NCI-H1436 (cell line): ENCODE measurements around the gene AKAP8.
"Not testable (repeated sequence)": the region's sequence is repeated elsewhere in the genome, so short reads cannot be mapped to it uniquely, and the experiment has no call there.

Experiments used
- DNase-seq: peaks from one replicate; lab custom pipeline; 2025; lab: John Stamatoyannopoulos, UW

AKAP8 gene

DNA sequence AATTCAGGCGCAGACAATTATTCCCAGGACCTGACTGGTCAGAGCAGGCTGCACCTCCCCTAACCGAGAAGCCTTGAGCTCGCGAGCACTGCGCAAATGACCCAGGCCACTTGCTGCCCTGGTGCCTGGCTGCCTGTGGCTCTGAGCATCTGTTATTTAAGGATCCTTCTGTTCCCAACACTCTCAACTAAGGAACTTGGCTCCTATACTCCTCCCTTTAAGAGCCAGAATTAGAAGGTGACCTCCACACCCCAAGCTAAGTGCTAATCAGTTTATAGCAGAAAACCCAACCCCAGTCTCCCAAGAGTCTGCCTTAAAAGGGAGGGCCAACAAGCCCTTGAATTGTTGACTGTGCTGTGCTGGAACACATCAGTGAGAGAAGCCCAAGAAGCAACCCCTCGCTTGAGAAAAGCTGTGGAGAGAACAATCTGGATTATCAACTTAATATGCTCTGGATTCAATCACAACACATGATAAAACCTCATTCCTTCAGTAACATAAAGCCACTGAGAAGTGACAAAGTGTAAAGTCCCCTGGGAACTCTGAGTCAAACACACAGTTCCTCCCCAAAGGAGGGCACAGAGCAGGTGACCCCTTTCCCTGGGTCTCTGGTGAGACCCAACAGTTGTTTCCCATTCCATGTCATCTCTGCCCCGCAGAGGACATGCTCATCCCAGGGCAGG, 24.7 kb upstream of the AKAP8 start:
- DNase-seq, result no peak

DNA sequence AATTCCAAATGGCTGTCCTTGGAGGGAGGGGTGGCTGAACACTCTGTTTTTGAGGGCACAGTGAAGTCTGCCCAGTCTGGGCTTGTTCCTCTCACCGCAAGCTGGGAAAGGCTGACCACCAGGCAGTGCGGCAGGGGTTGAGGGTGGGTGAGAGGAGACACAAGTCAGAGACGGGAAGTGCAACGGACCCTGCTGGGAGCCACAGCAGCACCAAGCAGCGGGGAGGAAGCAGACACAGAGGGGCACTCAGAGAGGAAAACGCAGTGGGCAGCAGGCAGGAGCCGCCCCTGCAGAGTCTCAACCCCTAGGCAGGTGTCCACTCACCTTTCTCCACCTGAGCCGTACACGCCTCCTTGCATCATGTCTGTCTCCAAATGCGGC, 23.6 kb upstream of the AKAP8 start:
- no peak for DNase-seq

DNA sequence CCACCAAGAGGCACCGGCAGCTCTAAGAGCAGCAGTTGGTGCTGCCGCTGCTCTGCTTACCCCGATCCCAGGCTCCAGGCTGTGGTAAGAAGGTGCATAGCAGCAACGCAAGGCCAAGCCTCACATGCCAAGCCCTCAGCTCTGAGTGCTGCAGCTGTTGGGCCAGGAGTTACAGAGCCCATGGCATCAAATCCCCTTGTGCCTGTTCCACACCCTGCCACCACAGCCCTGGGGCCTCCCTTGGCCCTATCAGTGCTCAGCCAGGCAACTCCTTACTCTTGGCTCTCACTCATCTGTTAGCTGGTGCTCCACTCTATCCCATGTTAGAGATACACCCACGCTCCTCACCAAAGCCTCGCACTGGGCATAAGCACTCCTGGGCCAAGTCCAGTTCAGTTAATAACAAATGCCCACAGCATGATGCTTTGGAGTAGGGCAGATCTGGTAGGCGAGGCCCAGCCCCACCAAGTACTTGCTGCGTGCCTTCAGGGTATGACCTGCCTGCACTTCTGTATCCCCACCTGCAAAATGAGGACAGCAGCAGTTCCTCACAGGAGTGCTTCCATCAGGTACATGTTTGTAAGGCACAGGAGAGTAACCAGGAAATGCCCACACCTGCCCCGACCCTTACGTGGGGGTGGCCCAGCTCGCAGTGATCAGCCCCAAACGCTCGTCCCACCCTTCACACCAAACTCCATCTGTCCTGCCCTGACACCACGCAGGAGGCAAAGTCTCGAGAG, 23.0 kb upstream of the AKAP8 start:
- no peak for DNase-seq

DNA sequence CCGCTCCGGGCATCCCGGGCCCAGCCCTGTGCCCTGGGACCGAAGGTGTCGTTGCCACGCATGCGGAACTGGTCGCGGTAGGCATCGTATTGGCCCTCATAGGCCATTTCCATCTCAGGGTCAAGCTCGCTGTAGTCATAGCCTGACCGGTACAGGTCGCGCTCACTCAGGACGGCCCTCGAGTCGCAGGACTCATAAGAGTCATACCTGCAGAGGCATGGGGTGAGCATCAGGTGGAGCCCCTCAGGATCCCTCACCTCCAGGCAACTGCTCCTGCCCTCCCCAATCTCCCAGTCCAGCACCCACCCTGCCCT, 21.8 kb upstream of the AKAP8 start:
- DNase-seq, result no peak

DNA sequence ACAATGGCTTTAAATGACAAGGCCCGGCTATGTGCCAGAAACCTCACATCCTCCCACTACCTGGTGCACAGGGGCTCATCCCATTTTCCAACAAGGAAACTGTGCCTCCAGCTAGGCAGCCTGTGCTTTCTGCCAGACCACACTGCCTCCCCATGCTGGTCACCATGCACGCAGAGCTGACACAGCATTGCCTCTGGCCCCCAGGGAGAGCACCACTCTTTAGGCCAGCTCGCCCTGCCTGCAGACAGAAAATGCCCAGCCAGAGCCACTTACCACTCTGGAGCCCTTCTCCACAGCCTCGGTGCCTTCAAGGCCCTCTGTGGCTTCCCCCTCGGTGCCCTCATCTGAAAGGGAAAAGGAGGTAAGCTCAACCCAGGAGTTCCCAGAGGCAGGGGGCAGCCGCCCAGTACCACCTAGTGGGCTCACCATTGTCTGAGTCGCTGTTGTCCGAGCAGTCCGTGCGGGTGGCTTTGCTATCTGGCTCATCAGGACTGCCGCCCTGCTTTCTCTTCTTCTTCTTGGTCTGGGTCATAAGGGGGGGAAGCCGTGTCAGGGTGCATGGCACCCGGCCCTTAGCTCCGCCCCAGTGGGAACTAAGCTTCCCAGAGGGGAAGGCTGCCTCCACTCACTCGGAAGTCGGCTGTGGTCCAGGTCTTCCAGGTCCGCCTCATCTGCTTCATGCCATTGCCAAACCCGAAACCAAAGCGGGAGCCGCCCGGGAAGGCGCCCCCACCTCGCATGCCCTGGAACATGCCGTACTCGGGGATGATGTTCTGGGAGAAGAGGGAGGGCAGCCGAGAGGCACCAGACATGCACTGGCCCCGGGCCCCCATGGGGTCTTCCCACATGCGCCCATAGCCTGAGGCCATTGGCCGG, 21.2 kb upstream of the AKAP8 start:
- DNase-seq, result no peak

DNA sequence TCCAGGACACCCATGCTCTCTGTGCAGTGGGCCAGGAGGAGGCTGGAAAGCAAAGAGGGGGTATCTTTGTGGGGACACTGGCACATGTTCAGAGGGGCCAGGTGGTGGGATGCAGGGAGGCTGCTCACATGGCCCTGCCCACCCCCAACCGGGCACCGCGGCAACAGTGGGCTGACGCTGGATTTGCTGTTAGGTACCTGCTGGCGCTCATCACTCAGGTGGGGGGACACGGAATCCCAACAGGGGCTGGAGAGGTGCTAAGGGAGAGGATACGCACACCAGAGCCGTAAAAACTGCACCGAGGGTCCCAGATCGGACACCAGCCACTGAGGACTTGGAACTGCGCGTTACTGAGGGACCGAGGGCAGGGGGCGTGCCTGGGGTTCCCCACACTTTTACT, 20.0 kb upstream of the AKAP8 start:
- DNase-seq, result no peak

DNA sequence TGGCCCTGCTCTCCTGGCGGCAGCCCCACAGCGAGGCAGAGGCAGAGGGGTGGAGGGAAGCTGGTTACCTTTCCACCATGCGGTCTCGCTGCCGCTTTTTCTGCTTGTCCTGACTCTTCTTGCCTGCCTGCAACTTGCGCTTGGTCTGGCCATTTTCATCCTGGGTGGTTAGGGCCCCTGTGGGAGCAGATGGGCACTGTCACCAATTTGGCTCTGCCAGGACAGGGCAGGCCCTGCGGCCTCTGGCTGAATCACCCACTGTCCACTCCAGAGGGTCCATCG, 19.6 kb upstream of the AKAP8 start:
- DNase-seq, result no peak

DNA sequence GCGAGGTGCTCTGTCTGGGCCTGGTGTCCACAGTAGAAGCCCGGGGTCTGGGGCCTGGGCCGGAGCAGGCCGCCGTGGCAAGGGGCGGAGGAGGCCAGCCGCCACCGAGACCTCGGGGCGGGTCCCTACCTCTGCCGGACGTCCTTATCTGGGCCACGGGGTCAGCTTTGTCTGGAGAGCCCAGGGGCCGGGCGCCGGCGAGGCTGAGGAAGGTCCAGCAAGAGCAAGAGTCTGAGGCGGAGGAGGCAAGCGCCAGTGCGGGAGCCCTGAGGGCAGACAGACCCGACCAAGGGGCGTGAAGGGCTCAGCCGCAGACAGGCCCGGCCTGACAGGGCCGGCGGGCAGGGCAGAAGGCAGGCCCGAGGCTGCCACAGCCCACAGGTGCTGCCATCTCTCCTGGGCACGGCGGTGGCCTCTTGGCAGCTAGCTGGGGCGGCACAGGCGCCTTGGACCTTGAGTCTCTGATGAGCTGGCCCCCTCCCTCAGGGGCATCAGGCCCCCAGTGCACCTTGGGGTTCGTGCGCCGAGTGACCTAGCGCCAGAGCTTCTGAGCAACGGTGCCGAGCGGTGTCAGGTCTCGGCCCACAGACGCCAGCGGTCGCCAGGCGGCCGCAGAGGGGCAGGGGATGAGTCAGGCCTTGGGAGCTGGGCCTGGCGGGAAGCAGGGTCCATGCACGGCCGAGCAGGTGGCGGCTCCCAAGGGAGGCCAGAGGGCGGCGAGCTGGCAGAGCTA, 19.1 kb upstream of the AKAP8 start:
- DNase-seq, result no peak

DNA sequence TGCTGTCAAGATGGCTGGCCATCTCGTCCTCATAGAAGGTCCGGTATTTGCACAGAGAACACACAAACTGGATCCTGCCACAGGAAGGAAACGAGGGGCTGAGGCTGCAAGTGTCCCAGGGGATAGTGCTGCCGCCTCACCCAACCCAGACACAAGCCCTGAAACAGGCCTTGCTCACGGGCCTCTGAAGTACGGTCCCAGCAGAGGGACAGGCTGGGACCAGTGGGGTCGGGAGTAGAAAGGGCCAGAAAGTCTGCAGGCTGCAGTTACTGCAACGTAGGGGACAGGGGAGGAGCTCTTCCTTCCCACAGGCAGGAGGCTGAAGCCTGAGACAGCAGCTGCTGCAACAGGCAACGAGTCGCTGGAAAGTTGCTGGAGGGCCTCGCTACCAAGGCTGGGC, 18.2 kb upstream of the AKAP8 start:
- DNase-seq, result no peak

DNA sequence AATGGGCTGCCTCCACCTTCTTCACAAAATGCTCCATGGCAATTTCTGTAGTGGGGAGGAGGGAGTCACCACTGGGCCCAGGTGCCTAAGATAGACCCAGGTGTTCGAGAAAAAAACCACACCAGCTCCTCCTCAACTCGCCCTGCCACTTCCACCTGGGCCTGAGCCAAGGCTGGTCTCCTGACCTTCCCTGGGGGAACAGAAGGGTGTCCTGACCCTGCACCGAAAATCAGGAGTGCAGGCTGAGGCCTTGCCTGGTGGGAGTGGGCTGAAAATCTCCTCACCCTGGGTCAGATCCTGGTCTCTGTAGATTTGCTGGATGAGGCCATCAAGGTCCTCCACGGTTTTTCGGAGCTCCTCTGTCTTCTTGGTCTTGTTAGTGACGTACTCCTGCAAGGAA, 17.6 kb upstream of the AKAP8 start:
- no peak for DNase-seq

DNA sequence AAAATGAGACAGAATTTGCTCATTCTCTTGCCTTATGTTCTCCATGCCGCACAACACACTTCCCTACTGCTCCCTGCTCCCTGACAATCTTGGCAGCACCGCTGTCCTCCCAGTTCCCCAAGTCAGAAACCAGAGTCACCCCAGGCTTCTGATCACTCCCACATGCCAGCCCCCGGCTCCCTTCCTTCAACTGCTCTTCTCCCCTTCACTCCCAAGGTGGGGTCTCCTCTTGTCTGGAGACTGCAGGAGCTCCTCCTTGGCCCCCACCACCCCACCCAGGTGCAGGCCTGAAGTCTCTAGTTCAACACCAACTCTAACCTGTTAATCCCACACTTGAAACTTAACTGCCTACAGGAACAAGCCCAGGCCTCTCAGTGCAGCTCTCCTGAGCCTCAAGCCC, 16.8 kb upstream of the AKAP8 start:
- no peak for DNase-seq

DNA sequence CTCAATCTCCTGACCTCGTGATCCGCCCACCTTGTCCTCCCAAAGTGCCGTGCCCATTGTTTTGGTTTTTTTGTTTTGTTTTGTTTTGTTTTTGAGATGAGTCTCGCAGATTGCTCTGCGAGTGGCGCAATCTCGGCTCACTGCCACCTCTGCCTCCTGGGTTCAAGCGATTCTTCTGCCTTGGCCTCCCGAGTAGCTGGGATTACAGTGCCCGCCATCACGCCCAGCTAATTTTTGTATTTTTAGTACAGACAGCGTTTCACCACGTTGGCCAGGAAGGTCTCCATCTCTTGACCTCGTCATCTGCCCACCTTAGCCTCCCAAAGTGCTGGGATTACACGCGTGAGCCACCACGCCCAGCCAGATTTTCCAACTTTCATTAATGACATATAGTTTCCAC, 15.7 kb upstream of the AKAP8 start:
- DNase-seq, result not testable (repeated sequence)

DNA sequence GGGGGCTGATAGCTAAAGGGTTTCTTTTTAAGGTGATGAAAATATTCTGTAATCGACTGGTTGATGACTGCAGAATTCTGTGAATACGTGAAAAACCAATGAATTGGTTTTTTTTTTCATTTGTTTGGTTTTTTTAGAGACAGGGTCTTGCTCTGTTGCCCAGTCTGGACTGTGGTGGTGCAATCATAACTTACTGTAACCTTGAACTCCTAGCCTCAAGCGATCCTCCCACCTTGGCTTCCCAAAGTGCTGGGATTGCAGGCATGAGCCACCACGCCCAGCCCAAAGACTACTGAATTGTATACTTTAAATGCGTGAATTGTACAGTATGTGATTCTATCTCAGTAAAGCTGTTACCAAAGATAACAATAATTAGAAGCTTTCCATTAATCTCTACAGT, 14.8 kb upstream of the AKAP8 start:
- no peak for DNase-seq

DNA sequence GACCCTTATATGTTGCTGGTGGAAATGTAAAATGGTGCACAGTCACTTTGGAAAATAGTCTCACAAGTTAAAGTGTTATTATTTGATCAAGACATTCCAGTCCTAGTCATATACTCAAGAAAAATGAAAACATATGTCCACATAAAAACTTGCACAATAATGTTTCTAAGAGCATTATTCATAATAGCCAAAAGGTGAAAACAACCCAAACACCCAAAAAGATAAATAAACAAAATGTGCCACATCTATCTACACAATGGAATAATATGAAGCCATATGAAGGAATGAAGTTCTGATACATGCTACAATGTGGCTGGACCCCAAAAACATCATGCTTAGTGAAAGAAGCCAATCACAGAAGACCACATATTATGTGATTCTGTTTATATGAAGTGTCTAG, 14.4 kb upstream of the AKAP8 start:
- no peak for DNase-seq

DNA sequence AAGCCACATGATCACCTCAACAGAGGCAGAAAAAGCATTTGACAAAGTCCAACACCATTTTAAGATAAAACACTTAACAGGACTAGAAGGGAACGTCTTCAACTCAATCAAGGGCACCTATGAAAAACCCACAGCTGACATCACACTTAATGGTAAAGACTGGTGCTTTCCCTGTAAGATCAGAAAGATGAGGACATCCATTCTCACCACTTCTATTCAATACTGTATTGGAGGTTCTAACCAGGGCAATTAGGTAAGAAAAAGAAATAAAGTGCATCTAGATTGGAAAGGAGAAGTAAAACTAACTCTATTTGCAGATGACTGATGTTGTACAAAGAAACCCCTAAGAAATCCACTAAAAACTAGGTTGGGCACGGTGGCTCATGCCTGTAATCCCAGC, 11.2 kb upstream of the AKAP8 start:
- no peak for DNase-seq

DNA sequence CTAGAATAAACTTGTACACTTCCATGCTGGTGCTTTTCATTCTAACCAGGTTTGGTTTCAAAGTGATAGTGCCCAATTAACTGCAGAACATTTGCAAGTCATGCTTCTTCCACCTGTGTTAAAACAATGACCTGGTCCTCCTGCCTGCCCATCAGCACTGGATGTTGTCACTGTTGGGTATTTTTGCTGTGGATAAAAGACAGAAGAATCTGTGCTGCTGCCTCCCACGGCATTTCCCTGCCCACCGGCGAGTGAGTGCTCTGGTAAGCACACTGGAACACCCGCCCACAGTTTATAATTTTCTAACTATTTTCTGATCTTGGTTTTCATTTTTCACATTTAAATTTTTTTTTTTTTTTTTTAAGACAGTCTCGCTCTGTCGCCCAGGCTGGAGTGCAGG, 2.3 kb upstream of the AKAP8 start:
- no peak for DNase-seq

DNA sequence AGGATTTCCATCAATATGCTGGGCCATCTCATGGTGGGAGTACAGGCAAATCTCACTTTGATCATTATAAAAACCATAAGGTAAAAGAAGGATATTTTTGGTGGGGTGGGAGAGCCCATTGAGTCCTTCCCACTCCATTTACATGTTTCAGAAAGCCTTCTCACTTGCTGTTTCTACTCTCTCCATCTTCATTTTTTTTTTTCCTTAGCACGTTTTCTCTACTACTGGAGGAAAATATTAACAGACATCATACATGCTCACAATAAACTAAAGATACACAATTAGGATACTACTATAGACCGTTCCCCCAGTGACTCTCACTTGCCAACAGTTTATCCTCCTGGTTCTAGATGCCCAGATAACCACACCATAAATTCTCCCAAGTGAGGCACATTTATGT, 1.8 kb upstream of the AKAP8 start:
- no peak for DNase-seq

DNA sequence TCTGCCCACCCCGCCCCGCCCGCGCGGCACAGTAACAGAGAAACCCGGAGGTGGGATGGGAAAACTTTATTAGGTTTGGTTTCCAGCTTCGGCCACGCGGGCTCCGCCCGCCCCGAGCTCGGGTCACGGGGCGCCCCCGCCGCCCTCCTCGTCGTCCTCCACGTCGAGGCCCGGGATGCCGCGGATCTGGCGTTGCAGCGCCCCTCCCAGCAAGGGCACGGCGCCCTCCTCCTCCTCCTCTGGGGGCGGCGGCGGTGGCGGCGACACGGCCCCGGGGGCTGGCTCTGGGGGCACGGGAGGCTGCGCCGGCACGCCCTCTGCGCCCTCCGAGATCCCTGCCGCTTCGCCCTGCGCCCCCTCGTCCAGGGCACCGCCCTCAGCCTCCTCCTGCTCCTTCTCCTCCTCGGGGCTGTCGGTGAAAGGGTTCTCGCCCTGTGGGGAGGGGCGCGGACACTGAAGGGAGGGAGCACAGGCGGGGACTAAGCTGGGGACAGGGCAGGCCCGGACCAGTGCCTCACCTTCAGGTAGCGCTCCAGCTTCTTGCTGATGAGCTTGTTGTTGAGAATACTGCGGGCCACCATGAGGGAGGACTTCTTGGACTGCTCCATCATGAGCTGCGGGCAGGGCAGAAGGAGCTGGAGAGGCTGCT, 536 bp upstream of the AKAP8 start:
- DNase-seq, result peak; percentile 57

DNA sequence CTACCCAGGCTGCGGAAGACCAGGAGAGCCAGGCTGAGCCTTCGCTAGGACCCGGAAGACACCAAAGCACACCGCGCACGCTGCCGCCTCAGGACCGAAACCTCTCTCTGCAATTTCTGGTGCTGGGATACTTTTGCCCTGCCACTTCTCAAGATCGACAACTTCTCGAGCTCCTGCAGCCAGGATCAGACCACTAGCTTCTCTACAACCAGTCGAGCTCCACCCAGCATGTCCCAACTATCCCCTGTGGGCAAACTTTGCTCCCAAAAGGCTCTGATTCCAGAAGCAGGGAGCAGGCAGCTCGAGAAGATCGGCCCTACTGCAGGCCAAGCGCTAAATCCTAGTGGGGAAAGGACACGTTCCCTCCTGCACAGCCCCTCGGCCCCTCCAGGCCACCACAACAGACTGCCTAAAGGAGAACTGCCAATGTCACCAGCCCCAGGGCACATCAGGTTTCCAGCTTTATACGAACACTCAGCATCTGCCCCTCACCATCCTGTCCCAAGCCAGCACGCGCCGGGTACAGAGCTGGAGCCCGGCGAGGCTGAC, 979 bp downstream of the AKAP8 start:
- no peak for DNase-seq

DNA sequence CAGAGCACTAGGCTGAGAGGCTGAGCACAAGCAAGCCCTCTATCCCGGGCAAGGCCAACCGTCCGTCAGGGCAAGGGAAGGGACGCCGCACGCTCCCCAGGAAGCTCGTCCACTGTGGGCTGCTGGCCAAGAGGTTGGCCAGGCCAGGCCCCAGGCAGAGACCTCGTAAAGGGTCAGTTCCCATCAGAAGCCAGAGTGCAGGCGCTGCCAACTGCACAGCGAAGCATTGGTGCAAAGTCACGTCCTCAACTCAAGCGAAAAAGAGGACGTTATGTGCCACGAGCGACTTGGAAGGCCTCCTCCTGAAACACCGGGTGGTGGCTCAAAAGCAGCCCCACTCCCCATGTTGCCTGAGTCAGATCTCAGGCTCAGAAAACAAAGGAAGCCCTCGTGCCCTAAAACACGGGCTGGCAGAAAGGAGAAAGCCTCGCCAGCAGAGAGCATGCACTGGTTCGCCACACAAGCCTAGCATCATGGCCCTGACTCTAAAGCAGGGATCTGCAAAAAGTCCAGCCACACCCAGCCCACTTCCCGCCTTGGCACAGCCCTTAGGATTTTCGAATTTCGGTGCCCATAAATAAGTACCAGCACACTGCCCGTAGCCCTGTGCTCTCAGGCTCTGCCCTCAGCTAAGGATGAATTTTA, 4.7 kb downstream of the AKAP8 start:
- DNase-seq, result no peak

DNA sequence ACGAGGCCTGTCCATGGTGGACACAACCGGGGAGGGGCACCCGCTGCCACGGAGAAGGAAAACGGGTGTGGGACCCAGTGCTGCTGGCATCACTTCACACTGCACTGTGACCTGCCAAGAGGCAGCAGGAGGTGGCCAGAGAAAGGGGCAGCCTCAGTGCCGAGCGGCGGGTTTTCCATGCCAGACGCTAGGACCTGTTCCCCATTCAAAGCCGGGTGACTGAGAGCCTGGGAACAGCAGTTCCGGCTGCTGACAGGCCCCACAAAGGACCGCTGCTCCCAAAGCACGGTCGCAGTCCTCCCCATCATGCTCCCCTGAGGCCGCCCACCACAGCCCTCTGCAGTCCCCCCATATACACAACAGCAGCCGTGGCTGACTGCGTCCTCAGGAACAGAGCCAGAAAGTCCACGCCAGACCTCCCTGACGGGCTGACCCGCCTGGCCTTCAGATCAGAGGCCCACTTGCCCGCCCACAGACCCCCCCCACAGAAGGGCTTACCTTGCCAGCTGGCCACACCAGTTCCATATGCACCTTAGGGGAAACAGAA, 5.4 kb downstream of the AKAP8 start:
- DNase-seq, result no peak
